K562 (cell line): ENCODE results near the gene TARS3. TPM values are rescaled to one million over a fixed set of nuclear protein-coding genes. Genes with fewer than 3 reads are reported as not detected.

Experiments used
- ATAC-seq: fragments of 200-7000 bp; cut with Tn5 transposase; 3 replicates; pipeline ENCODE4 v1.9.1; 2020; ENCODE audit warnings: moderate library complexity
- BruUV-seq: library from RNA; stranded (reverse); fragments of 400-500 nt; replicated peaks from 2 replicates; lab custom pipeline; 2021; lab: Mats Ljungman, UMichigan
- CTCF ChIA-PET: fragments of 300-600 bp; formaldehyde crosslinking; extraction: SDS; loops from one replicate; lab custom pipeline; 2021; ENCODE audit warnings: low intra/inter-chr PET ratio; lab: Yijun Ruan, JAX
- POLR2A ChIA-PET: fragments of 300-600, 350-650 bp; sonication (Branson Sonifier 250); formaldehyde crosslinking; extraction: SDS; loops from one replicate; lab custom pipeline; 2021; ENCODE audit warnings: antibody characterized with exemption, inconsistent platforms; lab: Yijun Ruan, JAX
- DNase-seq, 4 experiments: peaks; one replicate each; pipeline versions ENCODE4 v3.0.0 to v3.0.0-alpha.2; 2011 to 2018; ENCODE audit warnings: low spot score in 3 of 4, mixed read lengths in 3 of 4; ENCODE audit errors: extremely low read depth in 1 of 4
- FAIRE-seq: peaks from 2 replicates; lab custom pipeline; 2011; peaks lifted over from hg19 to GRCh38; lab: Jason Lieb, UNC
- H2AFZ ChIP-seq: 2 replicates; pipeline ENCODE4 v1.6.0; 2011; ENCODE audit warnings: low read depth, low read length, control low read depth, inconsistent platforms
- H3K27ac ChIP-seq: fragments of 200-600 bp; 3 replicates; pipeline ENCODE4 v1.8.0; 2011; ENCODE audit warnings: low read depth, mild to moderate bottlenecking, control low read depth, inconsistent platforms, low read length, moderate library complexity, mixed read lengths; ENCODE audit errors: extremely low read depth
- H3K27me3 ChIP-seq, 2 experiments: fragments of 300-600 bp in 1 of 2; 2 replicates in 1 of 2; 3 replicates in 1 of 2; pipeline versions ENCODE4 v1.6.0 to v1.8.0; 2011; ENCODE audit warnings: inconsistent platforms in 2 of 2, low read length in 2 of 2, mild to moderate bottlenecking in 1 of 2, mixed read lengths in 1 of 2, moderate library complexity in 1 of 2; ENCODE audit not compliant: control insufficient read depth in 2 of 2, insufficient read depth in 2 of 2
- H3K36me3 ChIP-seq: fragments of 300-600 bp; 3 replicates; pipeline ENCODE4 v1.8.0; 2011; ENCODE audit warnings: mild to moderate bottlenecking, low read length, inconsistent platforms; ENCODE audit not compliant: control insufficient read depth, insufficient read depth
- H3K4me1 ChIP-seq, 2 experiments: fragments of 200-600 bp in 1 of 2; replicated peaks in 1 of 2; 2 replicates in 1 of 2; 3 replicates in 1 of 2; pipeline versions ENCODE4 v1.5.1 to v1.8.0; 2011; ENCODE audit warnings: inconsistent platforms in 2 of 2, low read length in 2 of 2, mild to moderate bottlenecking in 1 of 2, mixed read lengths in 1 of 2, moderate library complexity in 1 of 2; ENCODE audit not compliant: control insufficient read depth in 2 of 2, insufficient read depth in 2 of 2
- H3K4me2 ChIP-seq: 2 replicates; pipeline ENCODE4 v1.6.1; 2011; ENCODE audit warnings: low read length, control low read depth, inconsistent platforms, mixed read lengths; ENCODE audit not compliant: insufficient read depth
- H3K4me3 ChIP-seq: fragments of 200-600 bp; sonication (generic), shearing (Covaris generic); 2 replicates; pipeline ENCODE4 v1.5.1; 2016; ENCODE audit warnings: control low read depth, inconsistent platforms
- H3K79me2 ChIP-seq: fragments of 200-600 bp; 3 replicates; pipeline ENCODE4 v1.8.0; 2011; ENCODE audit warnings: low read length, inconsistent platforms; ENCODE audit not compliant: control insufficient read depth, insufficient read depth
- H3K9ac ChIP-seq, 2 experiments: 2 replicates each; pipeline versions ENCODE4 v1.6.0 to v1.6.1; 2011; ENCODE audit warnings: low read depth in 2 of 2, low read length in 2 of 2, control low read depth in 1 of 2, inconsistent platforms in 1 of 2, mild to moderate bottlenecking in 1 of 2, mixed read lengths in 1 of 2; ENCODE audit not compliant: insufficient read depth in 1 of 2
- H3K9me1 ChIP-seq: one replicate; pipeline ENCODE4 v1.6.0; 2011; ENCODE audit warnings: inconsistent platforms, mild to moderate bottlenecking, low read length, moderate library complexity; ENCODE audit not compliant: control insufficient read depth, insufficient read depth
- H3K9me3 ChIP-seq: replicated peaks from 2 replicates; pipeline ENCODE4 v1.5.1; 2011; ENCODE audit warnings: low read depth, low read length, inconsistent platforms; ENCODE audit not compliant: control insufficient read depth, insufficient read depth
- H4K20me1 ChIP-seq: replicated peaks from 2 replicates; pipeline ENCODE4 v1.6.1; 2011; ENCODE audit warnings: low read length, inconsistent platforms, mixed read lengths; ENCODE audit not compliant: control insufficient read depth, insufficient read depth
- BMI1 ChIP-seq: fragments of 150-350 bp; IDR thresholded peaks from 2 replicates; pipeline ENCODE4 v1.6.1; 2014; ENCODE audit warnings: low read length
- BRD4 ChIP-seq: fragments of 200-600 bp; sonication (generic); IDR thresholded peaks from 2 replicates; pipeline ENCODE4 v1.6.1; 2017; ENCODE audit warnings: inconsistent platforms
- ID3 ChIP-seq, 2 experiments: fragments of 250-450 bp in 1 of 2; fragments of 450-650 bp in 1 of 2; sonication (Bioruptor Pico) in 1 of 2; IDR thresholded peaks; 2 replicates each; pipeline versions ENCODE4 v1.6.1 to v1.8.0; 2016 to 2021; ENCODE audit warnings: mild to moderate bottlenecking in 2 of 2, moderate library complexity in 2 of 2, missing compliant biosample characterization in 1 of 2, missing genetic modification characterization in 1 of 2
- MTA2 ChIP-seq: fragments of 450-650 bp; IDR thresholded peaks from 2 replicates; pipeline ENCODE4 v1.6.1; 2016; ENCODE audit warnings: low read depth
- PML ChIP-seq: IDR thresholded peaks from 2 replicates; pipeline ENCODE4 v1.6.1; 2012; ENCODE audit warnings: low read length, inconsistent platforms
- SAP30 ChIP-seq: fragments of 200-600 bp; sonication (generic); IDR thresholded peaks from 2 replicates; pipeline ENCODE4 v1.6.1; 2012; ENCODE audit warnings: borderline replicate concordance, low read depth, mild to moderate bottlenecking, moderate library complexity, low read length, control low read depth, inconsistent platforms; ENCODE audit not compliant: insufficient read depth, poor library complexity, severe bottlenecking
- SMAD2 ChIP-seq: fragments of 150-350 bp; IDR thresholded peaks from 2 replicates; pipeline ENCODE4 v1.6.1; 2014; ENCODE audit warnings: low read depth, mild to moderate bottlenecking, low read length
- SMARCE1 ChIP-seq: fragments of 450-650 bp; IDR thresholded peaks from 2 replicates; pipeline ENCODE4 v1.7.1; 2016; ENCODE audit warnings: mild to moderate bottlenecking
- U2AF2 ChIP-seq: fragments of 200-400 bp; formaldehyde crosslinking; optimal IDR thresholded peaks from 2 replicates; pipeline ENCODE3; 2017; ENCODE audit warnings: low read depth, mild to moderate bottlenecking, low read length
- ZFP91 ChIP-seq: sonication (generic); formaldehyde crosslinking; IDR thresholded peaks from 2 replicates; pipeline ENCODE4 v1.8.0; 2022; ENCODE audit warnings: mild to moderate bottlenecking, missing genetic modification reagents
- WGBS: fragments of 100-300 bp; shearing (Covaris generic); methylation state at CpG from one replicate; pipeline ENCODE4 v1.1.6; 2016; ENCODE audit warnings: low coverage, mixed read lengths; ENCODE audit not compliant: insufficient coverage; ENCODE audit errors: missing lambda C conversion rate; 5-methylcytosine and 5-hydroxymethylcytosine counted together
- in situ Hi-C: fragments of 300-500 bp; cut with MboI; formaldehyde crosslinking; loops from 4 replicates; pipeline ENCODE4 v1.15.0; 2018; ENCODE audit warnings: inconsistent platforms, mixed read lengths
- intact Hi-C: fragments of 100-400 bp; cut with micrococcal nuclease; formaldehyde crosslinking; loops from 2 replicates; pipeline ENCODE4 v1.14.2; 2022
- polyA plus RNA-seq, 8 experiments: library from polyadenylated mRNA; depleted of rRNA in 4 of 8; stranded (reverse) in 5 of 8; unstranded in 3 of 8; fragments of >200 nt; fragmentation: Nextera tagmentation in 2 of 8; fragmentation: Illumina TruSeq in 1 of 8; extraction: Ambion mirVana in 2 of 8; extraction: Trizol in 1 of 8; gene quantifications; 2 replicates each; pipeline versions ENCODE4 v1.2.1 to v1.2.3, GENCODE V29; 2011 to 2014; ENCODE audit warnings: inconsistent platforms in 1 of 8, missing spikeins in 1 of 8
- total RNA-seq, 7 experiments: library from RNA; depleted of rRNA in 6 of 7; stranded (reverse); fragments of >200 nt in 6 of 7; fragmentation: Illumina TruSeq in 2 of 7; extraction: Trizol in 2 of 7; gene quantifications; 2 replicates each; pipeline versions ENCODE4 v1.2.1 to v1.2.3, GENCODE V29; 2011 to 2021; ENCODE audit warnings: low replicate concordance in 1 of 7
- TF ChIP-seq, protein P1 (sequence below), 2 experiments: fragments of 450-650 bp; formaldehyde crosslinking in 1 of 2; IDR thresholded peaks; 2 replicates each; pipeline versions ENCODE4 v1.4.0 to v1.6.1; 2014 to 2020; ENCODE audit warnings: mild to moderate bottlenecking in 2 of 2, borderline replicate concordance in 1 of 2, low read depth in 1 of 2

The TARS3 gene
- total and polyA plus RNA-seq, 9 of the 15 experiments (the other 6 are each of a cell fraction or from before 2014, with no cell fraction given) = 2.1 to 14.7 (median 9.8) TPM

GRCh38 chr15:101651554-101652097, 72.6 kb downstream of the TARS3 start:
- FAIRE-seq (peak; percentile 51), DNase-seq (peak in 1 of 4 experiments; percentile 58), ATAC-seq (peak; percentile 76)
- 0% methylated on average over 25 of the region's 32 CpGs for WGBS
- ChIA-PET CTCF (no interaction called here), POLR2A (interaction anchor here (0.7 kb wide), 1 partner anchor 11 kb away, joined by 3 read pairs; no protein-coding TSS in a partner anchor)
- H3K9ac ChIP-seq = peak overlapping the region; percentile 83 to 97
- intact Hi-C loops = loop anchor here (5.0 kb wide), 1 partner anchor 121 kb away; no protein-coding TSS in a partner anchor
- H3K27me3 ChIP-seq = no peaks in the 10 kb centered on the region
- no peaks in the 10 kb centered on the region for H3K9me1 ChIP-seq
- H3K4me2 ChIP-seq = peak overlapping the region; percentile 86
- no peaks in the 10 kb centered on the region for H3K9me3 ChIP-seq
- peaks cover 50% of the 10 kb centered on the region for H3K36me3 ChIP-seq
- peak overlapping the region; percentile 81 for H3K4me3 ChIP-seq
- BruUV-seq = no TSS peak
- peak overlapping the region; percentile 90 for H3K27ac ChIP-seq
- peak overlapping the region; percentile 96 for H2AFZ ChIP-seq
- H3K79me2 ChIP-seq = peaks cover 61% of the 10 kb centered on the region
- peaks cover 14% of the 10 kb centered on the region in 2 experiments; a peak in 4 of 5 replicates for H3K4me1 ChIP-seq
- H4K20me1 ChIP-seq = no peaks in the 10 kb centered on the region
- in situ Hi-C loops = loop anchor here (5.0 kb wide), 1 partner anchor 359 kb away; no protein-coding TSS in a partner anchor
- TF ChIP-seq SAP30 (peak; percentile 80), ZFP91 (peak; percentile 4; the same call in 1 of the 2 replicates), SMAD2 (no peak), ID3 (CRISPR knock-in tag; IDR thresholded peaks at IDR 0.05) (no peak), ID3 (tag; IDR thresholded peaks at IDR 0.05) (peak; percentile 24; the same call in 1 of the 2 replicates), BRD4 (0 out of 2 replicates have a peak, but pooled peaks have one; percentile 51), SMARCE1 (0 out of 2 replicates have a peak, but pooled peaks have one; percentile 25), MTA2 (no peak), PML (no peak), BMI1 (no peak), U2AF2 (no peak)
- TF ChIP-seq, protein P1, sequence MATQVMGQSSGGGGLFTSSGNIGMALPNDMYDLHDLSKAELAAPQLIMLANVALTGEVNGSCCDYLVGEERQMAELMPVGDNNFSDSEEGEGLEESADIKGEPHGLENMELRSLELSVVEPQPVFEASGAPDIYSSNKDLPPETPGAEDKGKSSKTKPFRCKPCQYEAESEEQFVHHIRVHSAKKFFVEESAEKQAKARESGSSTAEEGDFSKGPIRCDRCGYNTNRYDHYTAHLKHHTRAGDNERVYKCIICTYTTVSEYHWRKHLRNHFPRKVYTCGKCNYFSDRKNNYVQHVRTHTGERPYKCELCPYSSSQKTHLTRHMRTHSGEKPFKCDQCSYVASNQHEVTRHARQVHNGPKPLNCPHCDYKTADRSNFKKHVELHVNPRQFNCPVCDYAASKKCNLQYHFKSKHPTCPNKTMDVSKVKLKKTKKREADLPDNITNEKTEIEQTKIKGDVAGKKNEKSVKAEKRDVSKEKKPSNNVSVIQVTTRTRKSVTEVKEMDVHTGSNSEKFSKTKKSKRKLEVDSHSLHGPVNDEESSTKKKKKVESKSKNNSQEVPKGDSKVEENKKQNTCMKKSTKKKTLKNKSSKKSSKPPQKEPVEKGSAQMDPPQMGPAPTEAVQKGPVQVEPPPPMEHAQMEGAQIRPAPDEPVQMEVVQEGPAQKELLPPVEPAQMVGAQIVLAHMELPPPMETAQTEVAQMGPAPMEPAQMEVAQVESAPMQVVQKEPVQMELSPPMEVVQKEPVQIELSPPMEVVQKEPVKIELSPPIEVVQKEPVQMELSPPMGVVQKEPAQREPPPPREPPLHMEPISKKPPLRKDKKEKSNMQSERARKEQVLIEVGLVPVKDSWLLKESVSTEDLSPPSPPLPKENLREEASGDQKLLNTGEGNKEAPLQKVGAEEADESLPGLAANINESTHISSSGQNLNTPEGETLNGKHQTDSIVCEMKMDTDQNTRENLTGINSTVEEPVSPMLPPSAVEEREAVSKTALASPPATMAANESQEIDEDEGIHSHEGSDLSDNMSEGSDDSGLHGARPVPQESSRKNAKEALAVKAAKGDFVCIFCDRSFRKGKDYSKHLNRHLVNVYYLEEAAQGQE (IDR thresholded peaks at IDR 0.05; ENCODE audit: borderline replicate concordance) = no peak
- TF ChIP-seq, protein P1 (CRISPR knock-in tag; IDR thresholded peaks at IDR 0.05; ENCODE audit: low read depth) = no peak
